Prostate gland (tissue), 2 donors: ENCODE results near the gene WDR88.

Source experiments
- POLR2A ChIP-seq: fragments of 450-650 bp; IDR thresholded peaks from one replicate; pipeline ENCODE4 v1.6.1; 2016; ENCODE audit warnings: antibody characterized with exemption, mild to moderate bottlenecking
- POLR2AphosphoS5 ChIP-seq: sonication (generic); formaldehyde crosslinking; IDR thresholded peaks from one replicate; pipeline ENCODE4 v1.6.1; 2017; ENCODE audit warnings: antibody characterized with exemption
- TF ChIP-seq, protein P1 (sequence below), 4 experiments: fragments of 200-600 bp in 2 of 4; fragments of 450-650 bp in 2 of 4; sonication (generic) in 2 of 4; IDR thresholded peaks; 1 replicate in 3 of 4; 2 replicates in 1 of 4; pipeline ENCODE4 v1.5.1; 2016 to 2019; ENCODE audit warnings: antibody characterized with exemption in 4 of 4, mild to moderate bottlenecking in 2 of 4, moderate library complexity in 2 of 4

DNA sequence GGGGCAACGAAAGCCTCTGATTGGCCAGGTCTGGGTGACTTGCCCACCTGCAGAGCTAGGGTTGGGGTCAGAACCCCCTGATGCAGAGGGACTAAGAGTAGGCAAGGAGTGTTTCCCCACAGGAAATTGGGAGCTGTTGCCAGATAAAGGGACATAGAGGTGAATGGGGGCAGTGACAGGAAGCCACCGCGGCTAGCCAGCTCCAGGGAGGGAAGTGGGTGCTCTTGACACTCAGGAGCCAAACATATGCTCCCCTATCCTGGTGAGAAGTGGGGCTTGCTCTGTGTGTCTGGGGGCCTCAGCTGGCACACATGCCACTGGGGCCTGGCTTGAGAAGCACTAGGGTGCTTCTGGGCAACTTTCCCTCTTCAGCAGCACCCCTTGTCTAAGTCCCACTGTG is 26.0 kb downstream of the WDR88 start:
- TF ChIP-seq, protein P1, sequence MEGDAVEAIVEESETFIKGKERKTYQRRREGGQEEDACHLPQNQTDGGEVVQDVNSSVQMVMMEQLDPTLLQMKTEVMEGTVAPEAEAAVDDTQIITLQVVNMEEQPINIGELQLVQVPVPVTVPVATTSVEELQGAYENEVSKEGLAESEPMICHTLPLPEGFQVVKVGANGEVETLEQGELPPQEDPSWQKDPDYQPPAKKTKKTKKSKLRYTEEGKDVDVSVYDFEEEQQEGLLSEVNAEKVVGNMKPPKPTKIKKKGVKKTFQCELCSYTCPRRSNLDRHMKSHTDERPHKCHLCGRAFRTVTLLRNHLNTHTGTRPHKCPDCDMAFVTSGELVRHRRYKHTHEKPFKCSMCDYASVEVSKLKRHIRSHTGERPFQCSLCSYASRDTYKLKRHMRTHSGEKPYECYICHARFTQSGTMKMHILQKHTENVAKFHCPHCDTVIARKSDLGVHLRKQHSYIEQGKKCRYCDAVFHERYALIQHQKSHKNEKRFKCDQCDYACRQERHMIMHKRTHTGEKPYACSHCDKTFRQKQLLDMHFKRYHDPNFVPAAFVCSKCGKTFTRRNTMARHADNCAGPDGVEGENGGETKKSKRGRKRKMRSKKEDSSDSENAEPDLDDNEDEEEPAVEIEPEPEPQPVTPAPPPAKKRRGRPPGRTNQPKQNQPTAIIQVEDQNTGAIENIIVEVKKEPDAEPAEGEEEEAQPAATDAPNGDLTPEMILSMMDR (IDR thresholded peaks at IDR 0.05), result no peak
- no peak for TF ChIP-seq POLR2A
- TF ChIP-seq POLR2AphosphoS5, result no peak
